Measurements from ENCODE around the gene ARHGEF3.
A peak's percentile ranks its signal among the peaks of the same experiment; 100 is the strongest.

Gene ARHGEF3

GRCh38 chr3:56802378-56802745 is 613 bp upstream of the ARHGEF3 start:
- no peak for DNase-seq
- no peaks in the 10 kb centered on the region for H3K9me3 ChIP-seq (ENCODE audit: control extremely low read depth in 1 of 5, control insufficient read depth in 4 of 5, insufficient read depth in 2 of 5, low read depth in 1 of 5, low read length in 4 of 5)
- ChIA-PET POLR2A (interaction anchor here (0.6 to 1.0 kb wide), 2 partner anchors 59 to 85 kb away, joined by 3 read pairs; no protein-coding TSS in a partner anchor), CTCF (interaction anchor here (0.7 to 10.9 kb wide), 13 partner anchors 12 to 186 kb away, joined by 3 to 139 read pairs (median 21); no protein-coding TSS in a partner anchor)
- no peaks in the 10 kb centered on the region for H3K36me3 ChIP-seq (ENCODE audit: control insufficient read depth in 4 of 4, insufficient read depth in 4 of 4, low read length in 3 of 4)
- no peaks in the 10 kb centered on the region for H3K27me3 ChIP-seq (replicated peaks in 2 of 5; ENCODE audit: control insufficient read depth in 4 of 5, insufficient read depth in 5 of 5, low read length in 4 of 5)
- peaks cover 10 to 46% (median 37%) of the 10 kb centered on the region in 4 experiments for H3K4me1 ChIP-seq (ENCODE audit: control extremely low read depth in 1 of 4, control insufficient read depth in 4 of 4, insufficient read depth in 4 of 4, low read length in 3 of 4)
- peak overlapping the region in 6 of 7 experiments; percentile 72 to 96 (median 90) for H3K4me3 ChIP-seq (ENCODE audit: control insufficient read depth in 1 of 7, extremely low read depth in 1 of 7, insufficient read depth in 4 of 7, low read depth in 2 of 7, low read length in 6 of 7)
- 77% methylated on average over 7 of the region's 8 CpGs for WGBS (ENCODE audit: insufficient coverage)
- no peak overlapping the region for H3K27ac ChIP-seq (ENCODE audit: insufficient read depth in 1 of 2, low read depth in 1 of 2, low read length in 2 of 2, poor library complexity in 1 of 2, severe bottlenecking in 2 of 2)

GRCh38 chr3:56800832-56801661 is 702 bp downstream of the ARHGEF3 start:
- peak overlapping the region; percentile 69 to 96 (median 88) for H3K4me3 ChIP-seq (ENCODE audit: control insufficient read depth in 1 of 7, extremely low read depth in 1 of 7, insufficient read depth in 4 of 7, low read depth in 2 of 7, low read length in 6 of 7)
- no peaks in the 10 kb centered on the region for H3K36me3 ChIP-seq (ENCODE audit: control insufficient read depth in 4 of 4, insufficient read depth in 4 of 4, low read length in 3 of 4)
- 40% methylated on average over 19 of the region's 19 CpGs for WGBS (ENCODE audit: insufficient coverage)
- H3K4me1 ChIP-seq (ENCODE audit: control extremely low read depth in 1 of 4, control insufficient read depth in 4 of 4, insufficient read depth in 4 of 4, low read length in 3 of 4) = peaks cover 10 to 56% (median 44%) of the 10 kb centered on the region in 4 experiments
- DNase-seq = no peak
- POLR2A ChIA-PET = no interaction called here
- H3K27me3 ChIP-seq (replicated peaks in 2 of 5; ENCODE audit: control insufficient read depth in 4 of 5, insufficient read depth in 5 of 5, low read length in 4 of 5) = no peaks in the 10 kb centered on the region
- H3K9me3 ChIP-seq (ENCODE audit: control extremely low read depth in 1 of 5, control insufficient read depth in 4 of 5, insufficient read depth in 2 of 5, low read depth in 1 of 5, low read length in 4 of 5) = no peaks in the 10 kb centered on the region
- H3K27ac ChIP-seq (ENCODE audit: insufficient read depth in 1 of 2, low read depth in 1 of 2, low read length in 2 of 2, poor library complexity in 1 of 2, severe bottlenecking in 2 of 2) = peak overlapping the region in 1 of 2 experiments; percentile 16
- CTCF ChIA-PET = interaction anchor here (0.6 to 10.9 kb wide), 34 partner anchors 11 to 188 kb away, joined by 3 to 139 read pairs (median 6); no protein-coding TSS in a partner anchor

GRCh38 chr3:56800130-56800831 is 1.5 kb downstream of the ARHGEF3 start:
- H3K4me3 ChIP-seq (ENCODE audit: control insufficient read depth in 1 of 7, extremely low read depth in 1 of 7, insufficient read depth in 4 of 7, low read depth in 2 of 7, low read length in 6 of 7) = peak overlapping the region; percentile 19 to 96 (median 88)
- CTCF ChIA-PET = interaction anchor here (0.9 to 10.9 kb wide), 41 partner anchors 10 to 193 kb away, joined by 3 to 139 read pairs (median 6); no protein-coding TSS in a partner anchor
- H3K4me1 ChIP-seq (ENCODE audit: control extremely low read depth in 1 of 4, control insufficient read depth in 4 of 4, insufficient read depth in 4 of 4, low read length in 3 of 4) = peaks cover 10 to 60% (median 49%) of the 10 kb centered on the region in 4 experiments
- DNase-seq = peak in 1 of 3 donors; percentile 33
- no peaks in the 10 kb centered on the region for H3K36me3 ChIP-seq (ENCODE audit: control insufficient read depth in 4 of 4, insufficient read depth in 4 of 4, low read length in 3 of 4)
- WGBS (ENCODE audit: insufficient coverage) = 53% methylated on average over 5 of the region's 10 CpGs
- POLR2A ChIA-PET = no interaction called here
- no peak overlapping the region for H3K27ac ChIP-seq (ENCODE audit: insufficient read depth in 1 of 2, low read depth in 1 of 2, low read length in 2 of 2, poor library complexity in 1 of 2, severe bottlenecking in 2 of 2)
- H3K27me3 ChIP-seq (replicated peaks in 2 of 5; ENCODE audit: control insufficient read depth in 4 of 5, insufficient read depth in 5 of 5, low read length in 4 of 5) = no peaks in the 10 kb centered on the region
- H3K9me3 ChIP-seq (ENCODE audit: control extremely low read depth in 1 of 5, control insufficient read depth in 4 of 5, insufficient read depth in 2 of 5, low read depth in 1 of 5, low read length in 4 of 5) = no peaks in the 10 kb centered on the region

GRCh38 chr3:56799251-56799882 is 2.4 kb downstream of the ARHGEF3 start:
- Histone ChIP-seq H3K27me3 (replicated peaks in 2 of 5; ENCODE audit: control insufficient read depth in 4 of 5, insufficient read depth in 5 of 5, low read length in 4 of 5) (no peaks in the 10 kb centered on the region), H3K27ac (ENCODE audit: insufficient read depth in 1 of 2, low read depth in 1 of 2, low read length in 2 of 2, poor library complexity in 1 of 2, severe bottlenecking in 2 of 2) (peak overlapping the region; percentile 4 to 62), H3K9me3 (ENCODE audit: control extremely low read depth in 1 of 5, control insufficient read depth in 4 of 5, insufficient read depth in 2 of 5, low read depth in 1 of 5, low read length in 4 of 5) (no peaks in the 10 kb centered on the region), H3K4me1 (ENCODE audit: control extremely low read depth in 1 of 4, control insufficient read depth in 4 of 4, insufficient read depth in 4 of 4, low read length in 3 of 4) (peaks cover 12 to 66% (median 52%) of the 10 kb centered on the region in 4 experiments), H3K36me3 (ENCODE audit: control insufficient read depth in 4 of 4, insufficient read depth in 4 of 4, low read length in 3 of 4) (no peaks in the 10 kb centered on the region), H3K4me3 (ENCODE audit: control insufficient read depth in 1 of 7, extremely low read depth in 1 of 7, insufficient read depth in 4 of 7, low read depth in 2 of 7, low read length in 6 of 7) (peak overlapping the region in 6 of 7 experiments; percentile 11 to 96 (median 49))
- DNase-seq = peak; percentile 85 to 89 (median 88)
- 15% methylated on average over 3 of the region's 7 CpGs for WGBS (ENCODE audit: insufficient coverage)
- ChIA-PET POLR2A (no interaction called here), CTCF (interaction anchor here (0.8 to 10.9 kb wide), 38 partner anchors 8 to 193 kb away, joined by 3 to 139 read pairs (median 6); no protein-coding TSS in a partner anchor)

- Histone ChIP-seq H3K4me3 (ENCODE audit: control insufficient read depth in 1 of 7, extremely low read depth in 1 of 7, insufficient read depth in 4 of 7, low read depth in 2 of 7, low read length in 6 of 7) (no peak overlapping the region), H3K9me3 (ENCODE audit: control extremely low read depth in 1 of 5, control insufficient read depth in 4 of 5, insufficient read depth in 2 of 5, low read depth in 1 of 5, low read length in 4 of 5) (no peaks in the 10 kb centered on the region), H3K4me1 (ENCODE audit: control extremely low read depth in 1 of 4, control insufficient read depth in 4 of 4, insufficient read depth in 4 of 4, low read length in 3 of 4) (peaks cover 12 to 64% (median 53%) of the 10 kb centered on the region in 4 experiments), H3K27ac (ENCODE audit: insufficient read depth in 1 of 2, low read depth in 1 of 2, low read length in 2 of 2, poor library complexity in 1 of 2, severe bottlenecking in 2 of 2) (no peak overlapping the region), H3K36me3 (ENCODE audit: control insufficient read depth in 4 of 4, insufficient read depth in 4 of 4, low read length in 3 of 4) (peaks cover 0 to 3% (median 0%) of the 10 kb centered on the region in 4 experiments), H3K27me3 (replicated peaks in 2 of 5; ENCODE audit: control insufficient read depth in 4 of 5, insufficient read depth in 5 of 5, low read length in 4 of 5) (no peaks in the 10 kb centered on the region)
- ChIA-PET CTCF (interaction anchor here (1.1 to 10.9 kb wide), 10 partner anchors 7 to 200 kb away, joined by 3 to 139 read pairs (median 53); no protein-coding TSS in a partner anchor), POLR2A (no interaction called here)
- 98% methylated on average over 4 of the region's 4 CpGs for whole genome bisulfite sequencing (ENCODE audit: insufficient coverage)
- DNase-seq = no peak
Observed at GRCh38 chr3:56796996-56797395, 4.8 kb downstream of the ARHGEF3 start.

GRCh38 chr3:56796202-56796601 is 5.5 kb downstream of the ARHGEF3 start:
- Histone ChIP-seq H3K27ac (ENCODE audit: insufficient read depth in 1 of 2, low read depth in 1 of 2, low read length in 2 of 2, poor library complexity in 1 of 2, severe bottlenecking in 2 of 2) (no peak overlapping the region), H3K4me1 (ENCODE audit: control extremely low read depth in 1 of 4, control insufficient read depth in 4 of 4, insufficient read depth in 4 of 4, low read length in 3 of 4) (peaks cover 12 to 67% (median 56%) of the 10 kb centered on the region in 4 experiments), H3K36me3 (ENCODE audit: control insufficient read depth in 4 of 4, insufficient read depth in 4 of 4, low read length in 3 of 4) (peaks cover 0 to 3% (median 0%) of the 10 kb centered on the region in 4 experiments), H3K9me3 (ENCODE audit: control extremely low read depth in 1 of 5, control insufficient read depth in 4 of 5, insufficient read depth in 2 of 5, low read depth in 1 of 5, low read length in 4 of 5) (no peaks in the 10 kb centered on the region), H3K27me3 (replicated peaks in 2 of 5; ENCODE audit: control insufficient read depth in 4 of 5, insufficient read depth in 5 of 5, low read length in 4 of 5) (no peaks in the 10 kb centered on the region), H3K4me3 (ENCODE audit: control insufficient read depth in 1 of 7, extremely low read depth in 1 of 7, insufficient read depth in 4 of 7, low read depth in 2 of 7, low read length in 6 of 7) (peak overlapping the region in 1 of 7 experiments; percentile 11)
- 69% methylated on average over 4 of the region's 6 CpGs for WGBS (ENCODE audit: insufficient coverage)
- ChIA-PET POLR2A (no interaction called here), CTCF (interaction anchor here (1.2 to 10.9 kb wide), 5 partner anchors 44 to 201 kb away, joined by 3 to 116 read pairs (median 79); no protein-coding TSS in a partner anchor)
- DNase-seq = peak in 2 of 3 donors; percentile 71 to 81
